HEK293 (cell line): ENCODE measurements around the gene NEK8.

Experiments used
- CTCF ChIA-PET: fragments of 350-600 bp; formaldehyde crosslinking; extraction: SDS; loops from one replicate; lab custom pipeline; 2021; ENCODE audit warnings: antibody characterized with exemption; lab: Yijun Ruan, JAX
- POLR2A ChIA-PET: fragments of 300-600 bp; formaldehyde crosslinking; extraction: SDS; loops from one replicate; lab custom pipeline; 2020; ENCODE audit warnings: antibody characterized with exemption, inconsistent platforms; lab: Yijun Ruan, JAX
- H3K27ac ChIP-seq: fragments of 200-500 bp; sonication (Bioruptor generic); 2 replicates; pipeline ENCODE4 v1.5.1; 2014; ENCODE audit warnings: low read depth, low read length, control low read depth, inconsistent platforms; ENCODE audit errors: extremely low read depth
- H3K36me3 ChIP-seq, 2 experiments: fragments of 200-500 bp in 1 of 2; sonication (Bioruptor generic) in 1 of 2; 1 replicate in 1 of 2; 2 replicates in 1 of 2; pipeline ENCODE4 v1.5.1; 2014 to 2017; ENCODE audit warnings: inconsistent platforms in 2 of 2, low read length in 2 of 2; ENCODE audit not compliant: control insufficient read depth in 2 of 2, insufficient read depth in 1 of 2
- H3K4me1 ChIP-seq: fragments of 200-500 bp; sonication (Bioruptor generic); 2 replicates; pipeline ENCODE4 v1.5.1; 2014; ENCODE audit warnings: mild to moderate bottlenecking, low read length, inconsistent platforms; ENCODE audit not compliant: control insufficient read depth, insufficient read depth
- H3K4me3 ChIP-seq: 2 replicates; pipeline ENCODE4 v1.5.1; 2011; ENCODE audit warnings: low read depth, mild to moderate bottlenecking, control low read depth, low read length, moderate library complexity
- H3K9me3 ChIP-seq: fragments of 200-500 bp; sonication (Bioruptor generic); 2 replicates; pipeline ENCODE4 v1.5.1; 2014; ENCODE audit warnings: low read depth, low read length, inconsistent platforms; ENCODE audit not compliant: control insufficient read depth, insufficient read depth
- BCL6B ChIP-seq: fragments of 450-650 bp; formaldehyde crosslinking; IDR thresholded peaks from 2 replicates; pipeline ENCODE4 v1.5.1; 2017; ENCODE audit warnings: missing biosample characterization, missing genetic modification characterization
- KLF7 ChIP-seq: fragments of 450-650 bp; formaldehyde crosslinking; IDR thresholded peaks from 2 replicates; pipeline ENCODE4 v1.5.1; 2016; ENCODE audit warnings: missing biosample characterization, missing genetic modification characterization, borderline replicate concordance
- OSR2 ChIP-seq: fragments of 450-650 bp; formaldehyde crosslinking; IDR thresholded peaks from 2 replicates; pipeline ENCODE4 v1.5.1; 2016; ENCODE audit warnings: missing biosample characterization, missing genetic modification characterization
- SCRT2 ChIP-seq: fragments of 450-650 bp; formaldehyde crosslinking; IDR thresholded peaks from 2 replicates; pipeline ENCODE4 v1.5.1; 2016; ENCODE audit warnings: missing biosample characterization, missing genetic modification characterization
- ZBTB17 ChIP-seq: fragments of 450-650 bp; formaldehyde crosslinking; IDR thresholded peaks from 2 replicates; pipeline ENCODE4 v1.5.1; 2016; ENCODE audit warnings: missing biosample characterization, missing genetic modification characterization
- ZBTB49 ChIP-seq: fragments of 450-650 bp; formaldehyde crosslinking; IDR thresholded peaks from 2 replicates; pipeline ENCODE4 v1.5.1; 2016; ENCODE audit warnings: missing biosample characterization, missing genetic modification characterization, low read depth
- ZIC2 ChIP-seq: fragments of 450-650 bp; formaldehyde crosslinking; IDR thresholded peaks from 2 replicates; pipeline ENCODE4 v1.5.1; 2016; ENCODE audit warnings: missing biosample characterization, missing genetic modification characterization
- ZNF274 ChIP-seq, 2 experiments: fragments of 200-500 bp in 1 of 2; fragments of 450-650 bp in 1 of 2; sonication (Bioruptor generic) in 1 of 2; formaldehyde crosslinking in 1 of 2; IDR thresholded peaks; 2 replicates each; pipeline versions ENCODE4 v1.5.1 to v1.6.1; 2014 to 2016; ENCODE audit warnings: borderline replicate concordance in 1 of 2, inconsistent platforms in 1 of 2, low read length in 1 of 2, missing biosample characterization in 1 of 2, missing genetic modification characterization in 1 of 2
- ZNF302 ChIP-seq: fragments of 450-650 bp; formaldehyde crosslinking; IDR thresholded peaks from 2 replicates; pipeline ENCODE4 v1.5.1; 2016; ENCODE audit warnings: missing biosample characterization, missing genetic modification characterization, low read depth
- ZNF362 ChIP-seq: fragments of 450-650 bp; formaldehyde crosslinking; IDR thresholded peaks from 2 replicates; pipeline ENCODE4 v1.5.1; 2016; ENCODE audit warnings: missing biosample characterization, missing genetic modification characterization
- ZNF501 ChIP-seq: fragments of 450-650 bp; formaldehyde crosslinking; IDR thresholded peaks from 2 replicates; pipeline ENCODE4 v1.5.1; 2016; ENCODE audit warnings: missing biosample characterization, missing genetic modification characterization
- ZNF561 ChIP-seq: fragments of 450-650 bp; IDR thresholded peaks from 2 replicates; pipeline ENCODE4 v1.5.1; 2018; ENCODE audit warnings: missing biosample characterization, missing genetic modification characterization, borderline replicate concordance
- ZNF626 ChIP-seq: fragments of 450-650 bp; sonication (Bioruptor Pico); formaldehyde crosslinking; IDR thresholded peaks from 2 replicates; pipeline ENCODE4 v1.5.1; 2018; ENCODE audit warnings: missing biosample characterization, missing genetic modification characterization, inconsistent platforms
- ZNF747 ChIP-seq: fragments of 450-650 bp; formaldehyde crosslinking; IDR thresholded peaks from 2 replicates; pipeline ENCODE4 v1.5.1; 2016; ENCODE audit warnings: missing biosample characterization, missing genetic modification characterization
- ZNF777 ChIP-seq: fragments of 450-650 bp; formaldehyde crosslinking; IDR thresholded peaks from 2 replicates; pipeline ENCODE4 v1.5.1; 2017; ENCODE audit warnings: missing biosample characterization, missing genetic modification characterization, borderline replicate concordance
- ZNF792 ChIP-seq: fragments of 450-650 bp; formaldehyde crosslinking; IDR thresholded peaks from 2 replicates; pipeline ENCODE4 v1.5.1; 2016; ENCODE audit warnings: missing biosample characterization, missing genetic modification characterization

The NEK8 gene

GRCh38 chr17:28760601-28761562, 32.3 kb downstream of the NEK8 start:
- Histone ChIP-seq H3K36me3 (peaks cover 14 to 70% of the 10 kb centered on the region in 2 experiments), H3K4me1 (peaks cover 3% of the 10 kb centered on the region; the same call in 1 of the 2 replicates), H3K4me3 (no peak overlapping the region), H3K27ac (peak overlapping the region; percentile 19; the same call in 1 of the 2 replicates), H3K9me3 (no peaks in the 10 kb centered on the region)
- TF ChIP-seq OSR2 (tag by site-specific recombination) (no peak), SCRT2 (peak; percentile 73), ZBTB17 (tag by site-specific recombination) (peak; percentile 92), ZNF747 (tag by site-specific recombination) (no peak), ZIC2 (tag by site-specific recombination) (peak; percentile 68), KLF7 (no peak), ZNF362 (tag by site-specific recombination) (no peak), ZNF626 (tag by site-specific recombination) (no peak), ZNF792 (tag by site-specific recombination) (peak; percentile 95)
- ChIA-PET CTCF (interaction anchor here (0.5 to 7.6 kb wide), 14 partner anchors 11 to 355 kb away, joined by 3 to 175 read pairs (median 36); partner anchors contain the start of genes DHRS13, FLOT2, NEK8 and PHF12), POLR2A (interaction anchor here (0.6 to 2.3 kb wide), 9 partner anchors 9 to 173 kb away, joined by 3 to 10 read pairs (median 3); no protein-coding TSS in a partner anchor)

DNA sequence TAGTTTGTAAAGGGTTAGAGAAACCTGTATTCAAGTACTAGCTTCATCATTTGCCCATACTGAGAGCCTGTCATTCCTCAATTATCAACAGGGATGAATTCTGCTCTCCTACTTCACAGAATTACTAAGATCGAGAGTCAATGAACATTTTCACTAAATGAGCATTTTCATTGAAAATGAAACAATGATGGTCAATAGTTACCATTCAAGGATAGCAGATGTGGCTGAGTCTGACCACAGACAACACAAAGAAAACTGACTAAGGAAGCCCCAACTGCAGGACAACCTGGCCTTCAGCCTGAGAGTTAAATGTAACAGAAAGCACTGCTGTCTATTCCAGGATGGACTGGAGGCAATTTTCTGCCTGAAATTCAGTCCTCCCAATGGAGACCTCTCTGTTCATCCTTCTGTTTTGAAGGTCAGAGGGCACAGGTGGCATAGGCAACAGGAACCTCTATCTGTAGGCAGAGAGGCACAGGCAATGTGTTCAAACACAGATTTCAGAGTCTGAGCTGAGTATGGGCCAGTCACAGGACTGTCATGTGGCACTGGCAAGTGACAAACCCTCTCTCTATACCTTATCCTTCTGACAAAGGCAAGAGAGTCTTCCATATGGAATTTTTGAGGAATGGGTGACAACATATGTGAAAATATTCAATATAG, 34.7 kb downstream of the NEK8 start:
- H3K36me3 ChIP-seq: peaks cover 17 to 62% of the 10 kb centered on the region in 2 experiments
- TF ChIP-seq ZNF302 (no peak), BCL6B (tag by site-specific recombination) (no peak), ZNF501 (no peak), ZNF777 (tag by site-specific recombination) (no peak), ZNF561 (tag by site-specific recombination) (no peak), ZNF274 (IDR thresholded peaks at IDR 0.05; ENCODE audit: low read length) (no peak), ZNF274 (tag by site-specific recombination; IDR thresholded peaks at IDR 0.05; ENCODE audit: borderline replicate concordance) (no peak), ZBTB49 (tag by site-specific recombination) (no peak)
- ChIA-PET POLR2A (interaction anchor here (0.6 to 2.2 kb wide), 17 partner anchors 10 to 834 kb away, joined by 3 to 21 read pairs (median 4); partner anchors contain the start of genes FAM222B, NEK8, RPL23A and TLCD1), CTCF (interaction anchor here (0.5 to 7.6 kb wide), 59 partner anchors 10 to 1225 kb away, joined by 3 to 175 read pairs (median 7); partner anchors contain the start of genes DHRS13, FAM222B, FLOT2 and NEK8)
- H3K4me1 ChIP-seq: no peaks in the 10 kb centered on the region; the same call in 1 of the 2 replicates
- no peaks in the 10 kb centered on the region for H3K9me3 ChIP-seq
- no peak overlapping the region for H3K4me3 ChIP-seq
- H3K27ac ChIP-seq: no peak overlapping the region
